A673 (cell line): ENCODE data around the gene SPATA1. TPM values are rescaled to one million over a fixed set of nuclear protein-coding genes. Genes with fewer than 3 reads are reported as not detected.
"Not testable (repeated sequence)": the region's sequence is repeated elsewhere in the genome, so short reads cannot be mapped to it uniquely, and the experiment has no call there.

Source experiments
- BruUV-seq: library from RNA; stranded (reverse); fragments of 400-500 nt; replicated peaks from 2 replicates; lab custom pipeline; 2021; lab: Mats Ljungman, UMichigan
- CTCF ChIA-PET: fragments of 300-600 bp; sonication (Branson Sonifier 250); formaldehyde crosslinking; loops from one replicate; lab custom pipeline; 2022; ENCODE audit warnings: antibody characterized with exemption; lab: Charles Lee
- POLR2A ChIA-PET: fragments of 300-600 bp; sonication (Branson Sonifier 250); formaldehyde crosslinking; loops from one replicate; lab custom pipeline; 2022; ENCODE audit warnings: antibody characterized with exemption; ENCODE audit not compliant: low non-redundant PET; lab: Charles Lee
- DNase-seq: peaks from one replicate; pipeline ENCODE4 v3.0.0-alpha.2; 2015; ENCODE audit warnings: low spot score
- H3K27ac ChIP-seq: fragments of 200-600 bp; sonication (generic); 2 replicates; pipeline ENCODE4 v1.5.1; 2016; ENCODE audit warnings: mixed run types, low read depth, mild to moderate bottlenecking, mixed read lengths, antibody characterized with exemption, low read length; ENCODE audit not compliant: poor library complexity, severe bottlenecking
- H3K27me3 ChIP-seq: fragments of 200-600 bp; sonication (generic); replicated peaks from 2 replicates; pipeline ENCODE4 v1.6.1; 2017; ENCODE audit warnings: mixed run types, low read depth, mild to moderate bottlenecking, mixed read lengths, antibody characterized with exemption, low read length; ENCODE audit not compliant: insufficient read depth, poor library complexity
- H3K36me3 ChIP-seq: fragments of 200-600 bp; sonication (generic); 2 replicates; pipeline ENCODE4 v1.6.1; 2016; ENCODE audit warnings: mixed run types, mild to moderate bottlenecking, mixed read lengths, antibody characterized with exemption, low read length; ENCODE audit not compliant: insufficient read depth, poor library complexity, severe bottlenecking
- H3K4me1 ChIP-seq: fragments of 200-600 bp; sonication (generic); 2 replicates; pipeline ENCODE4 v1.6.1; 2017; ENCODE audit warnings: mixed run types, mild to moderate bottlenecking, mixed read lengths, antibody characterized with exemption, low read length; ENCODE audit not compliant: insufficient read depth, poor library complexity, severe bottlenecking
- H3K4me3 ChIP-seq: fragments of 200-600 bp; sonication (generic); 2 replicates; pipeline ENCODE4 v1.5.1; 2016; ENCODE audit warnings: low read depth, mixed run types, mild to moderate bottlenecking, mixed read lengths, low read length; ENCODE audit not compliant: poor library complexity, severe bottlenecking
- H3K9me3 ChIP-seq: fragments of 200-600 bp; sonication (generic); 2 replicates; pipeline ENCODE4 v1.6.1; 2016; ENCODE audit warnings: mixed run types, low read depth, mild to moderate bottlenecking, mixed read lengths, antibody characterized with exemption, low read length; ENCODE audit not compliant: poor library complexity, severe bottlenecking
- CTCF ChIP-seq: fragments of 300-800, 200-600 bp; sonication (generic); conservative IDR thresholded peaks from 2 replicates; pipeline ENCODE4 v1.5.1; 2017; ENCODE audit warnings: low read depth, mild to moderate bottlenecking, antibody characterized with exemption, low read length, moderate library complexity, mixed read lengths
- EZH2 ChIP-seq: fragments of 200-600 bp; sonication (generic); IDR thresholded peaks from 2 replicates; pipeline ENCODE4 v1.6.1; 2017; ENCODE audit warnings: borderline replicate concordance, low read depth, mild to moderate bottlenecking, mixed read lengths, antibody characterized with exemption, low read length; ENCODE audit not compliant: poor library complexity, severe bottlenecking
- intact Hi-C: fragments of 100-400 bp; cut with micrococcal nuclease; formaldehyde crosslinking; loops from one replicate; pipeline ENCODE4 v1.10.0; 2022; ENCODE audit not compliant: unreplicated experiment
- total RNA-seq: library from RNA; stranded (reverse); gene quantifications from 2 replicates; pipeline ENCODE4 v1.2.3, GENCODE V29; 2021

Gene SPATA1
- total RNA-seq, 1 experiment from 2014 or later = 0.95 TPM

GRCh38 chr1:84584126-84584525 lies 77.9 kb downstream of the SPATA1 start:
- DNase-seq = no peak
- Histone ChIP-seq H3K4me1 (peaks cover 24% of the 10 kb centered on the region), H3K27me3 (no peaks in the 10 kb centered on the region), H3K36me3 (no peaks in the 10 kb centered on the region), H3K4me3 (no peak overlapping the region), H3K9me3 (no peaks in the 10 kb centered on the region), H3K27ac (peak overlapping the region; percentile 78)
- TF ChIP-seq EZH2 (no peak), CTCF (no peak)
- ChIA-PET CTCF (no interaction called here), POLR2A (interaction anchor here (0.6 kb wide), 1 partner anchor 997 kb away, joined by 4 read pairs; no protein-coding TSS in a partner anchor)
- intact Hi-C loops = no loop called here
- BruUV-seq = no TSS peak

GRCh38 chr1:84585803-84586202 lies 79.6 kb downstream of the SPATA1 start:
- no TSS peak for BruUV-seq
- ChIA-PET POLR2A (interaction anchor here (0.6 kb wide), 1 partner anchor 43 kb away, joined by 5 read pairs; no protein-coding TSS in a partner anchor), CTCF (no interaction called here)

GRCh38 chr1:84587099-84587498 lies 80.9 kb downstream of the SPATA1 start:
- no peak overlapping the region for H3K27ac ChIP-seq
- peaks cover 18% of the 10 kb centered on the region for H3K4me1 ChIP-seq
- intact Hi-C loops = no loop called here
- no peak overlapping the region for H3K4me3 ChIP-seq
- ChIA-PET POLR2A (no interaction called here), CTCF (no interaction called here)
- no peaks in the 10 kb centered on the region for H3K27me3 ChIP-seq
- TF ChIP-seq CTCF (no peak), EZH2 (no peak)
- DNase-seq = no peak
- H3K36me3 ChIP-seq = no peaks in the 10 kb centered on the region
- no peaks in the 10 kb centered on the region for H3K9me3 ChIP-seq
- BruUV-seq = no TSS peak

More at GRCh38 chr1:84585803-84586202, 79.6 kb downstream of the SPATA1 start:
- intact Hi-C loops = no loop called here
- Histone ChIP-seq H3K4me3 (no peak overlapping the region), H3K4me1 (peaks cover 19% of the 10 kb centered on the region), H3K36me3 (no peaks in the 10 kb centered on the region), H3K9me3 (no peaks in the 10 kb centered on the region), H3K27ac (no peak overlapping the region), H3K27me3 (no peaks in the 10 kb centered on the region)
- no peak for TF ChIP-seq EZH2
- TF ChIP-seq CTCF = no peak
- no peak for DNase-seq

- CTCF ChIA-PET = not testable (repeated sequence)
These were observed 88.8 kb downstream of the SPATA1 start for GRCh38 chr1:84594959-84595358.

More at GRCh38 chr1:84594959-84595358, 88.8 kb downstream of the SPATA1 start:
- H3K27me3 ChIP-seq, intact Hi-C loops, H3K27ac ChIP-seq, H3K4me1 ChIP-seq, H3K36me3 ChIP-seq, H3K4me3 ChIP-seq, DNase-seq, H3K9me3 ChIP-seq, BruUV-seq: not testable (repeated sequence)
- POLR2A ChIA-PET = interaction anchor here (0.7 kb wide), 1 partner anchor 75 kb away, joined by 8 read pairs; no protein-coding TSS in a partner anchor
